NCI-H524 treated with DMSO at 0.1 percent for 48 hours (cell line): ENCODE measurements around the gene DMP1.
"Not testable (repeated sequence)": the region's sequence is repeated elsewhere in the genome, so short reads cannot be mapped to it uniquely, and the experiment has no call there.

Source experiments
- DNase-seq: peaks from one replicate; lab custom pipeline; 2025; lab: John Stamatoyannopoulos, UW

Gene DMP1

DNA sequence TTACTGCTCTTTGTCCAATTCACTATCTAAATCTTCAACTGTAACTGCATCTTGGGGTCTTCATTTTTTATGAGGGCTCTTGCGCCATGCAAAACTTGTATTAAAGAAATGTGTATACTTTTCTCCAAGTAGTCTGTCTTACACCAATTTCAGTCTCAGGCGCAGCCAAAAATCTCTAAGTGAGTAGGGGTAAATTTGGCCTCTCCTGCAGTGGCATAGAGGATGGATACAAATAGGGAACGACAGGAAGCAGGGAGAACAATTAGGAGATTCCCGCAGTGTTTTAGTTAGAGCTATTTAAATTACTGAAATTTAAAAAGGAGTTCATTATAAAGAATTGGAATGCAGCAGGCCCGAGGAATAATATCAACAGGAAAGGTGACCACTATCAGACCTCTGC lies 30.2 kb downstream of the DMP1 start:
- no peak for DNase-seq

DNA sequence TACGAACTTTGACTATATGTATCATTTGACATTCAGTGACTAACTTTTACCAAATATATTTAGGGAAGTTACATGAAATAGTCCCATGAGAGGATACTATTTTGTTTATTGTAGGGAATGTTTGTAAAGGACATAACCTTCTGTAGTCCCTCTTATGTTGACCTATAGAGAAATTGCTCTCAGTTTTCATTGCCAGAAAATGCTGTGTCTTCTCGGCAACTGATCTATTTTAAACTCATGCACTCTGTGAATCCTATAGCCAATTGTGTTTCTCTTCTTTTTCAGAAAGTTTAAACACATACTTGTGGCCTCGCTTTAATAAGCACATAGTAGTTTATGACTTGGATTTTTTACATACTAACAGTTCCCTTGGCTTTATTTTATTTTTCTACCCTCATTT lies 38.2 kb downstream of the DMP1 start:
- DNase-seq, result no peak

DNA sequence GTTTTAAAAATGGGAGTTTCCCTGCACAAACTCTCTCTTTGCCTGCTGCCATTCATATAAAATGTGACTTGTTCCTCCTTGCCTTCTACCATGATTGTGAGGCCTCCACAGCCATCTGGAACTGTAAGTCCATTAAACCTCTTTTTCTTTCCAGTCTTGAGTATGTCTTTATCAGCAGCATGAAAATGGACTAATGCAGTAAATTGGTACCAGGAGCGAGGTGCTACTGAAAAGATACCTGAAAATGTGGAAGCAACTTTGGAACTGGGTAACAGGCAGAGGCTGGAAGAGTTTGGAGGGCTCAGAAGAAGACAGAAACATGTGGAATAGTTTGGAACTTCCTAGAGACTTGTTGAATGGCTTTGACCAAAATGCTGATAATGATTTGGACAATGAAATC lies 40.9 kb downstream of the DMP1 start:
- DNase-seq, result not testable (repeated sequence)

DNA sequence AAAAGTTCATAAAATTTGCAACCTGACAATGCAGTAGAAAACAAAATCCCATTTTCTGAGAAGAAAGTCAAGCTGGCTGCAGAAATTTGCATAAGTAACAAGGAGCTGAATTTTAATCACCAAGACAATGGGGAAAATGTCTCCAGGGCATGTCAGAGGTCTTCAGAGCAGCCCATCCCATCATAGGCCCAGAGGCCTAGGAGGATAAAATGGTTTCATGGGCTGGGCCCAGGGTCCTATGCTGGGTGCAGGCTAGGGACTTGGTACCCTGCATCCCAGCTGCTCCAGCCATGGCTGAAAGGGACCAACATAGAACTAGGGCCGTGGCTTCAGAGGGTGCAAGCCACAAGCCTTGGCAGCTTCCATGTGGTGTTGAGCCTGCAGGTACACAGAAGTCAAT lies 42.0 kb downstream of the DMP1 start:
- DNase-seq, result not testable (repeated sequence)

DNA sequence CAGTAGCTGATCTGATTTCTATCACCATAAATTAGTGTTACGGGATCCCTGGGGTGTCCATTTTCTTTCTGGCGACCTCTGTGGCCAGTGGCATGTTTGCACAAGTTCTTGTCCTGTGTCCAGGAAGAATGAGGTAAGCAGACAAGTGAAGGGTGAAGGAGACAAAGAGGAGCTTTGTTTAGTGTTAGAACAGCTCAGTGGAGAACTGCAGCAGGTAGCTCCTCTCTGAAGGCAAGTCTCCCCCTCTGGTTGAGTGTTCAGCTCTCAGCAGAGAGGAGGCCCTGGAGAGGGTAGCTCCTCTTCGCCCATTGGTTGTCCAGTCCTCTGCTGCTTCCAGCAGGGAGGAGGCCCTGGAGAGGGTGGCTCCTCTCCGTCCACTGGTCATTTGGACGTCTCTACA lies 47.2 kb downstream of the DMP1 start:
- no peak for DNase-seq

DNA sequence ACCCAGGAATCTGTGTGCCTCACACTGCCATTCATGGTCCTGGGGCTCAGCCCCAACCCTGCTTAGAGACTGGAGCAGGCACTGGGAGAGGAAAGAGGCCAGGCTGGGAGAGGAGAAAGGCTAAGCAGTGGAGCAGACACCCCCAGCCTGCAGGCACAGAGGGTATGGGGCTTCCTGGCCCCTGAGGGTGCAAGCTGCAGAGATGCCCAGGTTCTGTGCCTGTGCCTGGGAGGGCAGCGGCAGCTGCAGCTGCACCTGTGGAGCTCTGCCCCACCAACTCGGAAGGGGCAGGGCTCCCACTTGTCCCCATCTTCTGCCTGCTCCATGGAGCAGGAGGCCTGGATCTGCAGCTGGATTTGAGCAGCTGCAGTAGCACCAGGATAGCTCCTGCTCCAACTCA lies 47.9 kb downstream of the DMP1 start:
- DNase-seq, result no peak

DNA sequence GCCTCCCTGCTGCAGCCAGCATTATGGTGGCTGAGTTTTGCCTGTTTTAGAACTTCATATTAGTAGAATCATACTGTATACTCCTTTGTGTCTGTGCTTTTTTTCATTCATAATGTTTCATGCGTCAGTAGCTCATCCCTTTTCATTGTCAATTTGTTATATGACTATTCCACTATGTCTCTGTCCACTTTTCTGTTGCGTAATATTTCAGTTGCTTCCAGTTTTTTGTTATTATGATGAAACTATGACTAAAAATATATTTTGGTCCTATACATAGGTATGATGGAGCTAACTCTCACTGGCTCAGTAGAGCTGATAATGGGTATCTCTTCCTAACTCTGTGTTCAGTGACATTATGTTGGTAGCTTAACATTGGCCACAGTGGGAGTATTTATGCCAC lies 48.3 kb downstream of the DMP1 start:
- DNase-seq, result no peak

DNA sequence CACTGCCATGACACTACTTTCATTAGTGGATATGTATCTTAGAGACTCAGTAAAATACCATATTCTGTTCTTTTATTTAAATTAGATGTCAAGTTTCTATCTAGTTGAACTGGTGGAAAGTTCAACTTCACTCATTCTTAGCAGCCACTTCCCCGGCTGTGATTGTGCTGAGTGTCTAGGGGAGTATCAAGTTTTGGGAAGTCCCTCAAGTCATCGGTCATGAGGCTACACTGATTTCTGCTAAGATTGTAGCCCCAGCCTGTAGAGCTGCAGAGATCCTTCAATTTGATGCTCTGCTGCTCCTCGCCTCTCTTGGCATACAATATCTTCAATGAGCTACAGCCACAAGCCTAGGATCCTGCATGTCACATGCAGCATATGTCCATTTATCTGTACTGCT lies 53.9 kb downstream of the DMP1 start:
- no peak for DNase-seq

DNA sequence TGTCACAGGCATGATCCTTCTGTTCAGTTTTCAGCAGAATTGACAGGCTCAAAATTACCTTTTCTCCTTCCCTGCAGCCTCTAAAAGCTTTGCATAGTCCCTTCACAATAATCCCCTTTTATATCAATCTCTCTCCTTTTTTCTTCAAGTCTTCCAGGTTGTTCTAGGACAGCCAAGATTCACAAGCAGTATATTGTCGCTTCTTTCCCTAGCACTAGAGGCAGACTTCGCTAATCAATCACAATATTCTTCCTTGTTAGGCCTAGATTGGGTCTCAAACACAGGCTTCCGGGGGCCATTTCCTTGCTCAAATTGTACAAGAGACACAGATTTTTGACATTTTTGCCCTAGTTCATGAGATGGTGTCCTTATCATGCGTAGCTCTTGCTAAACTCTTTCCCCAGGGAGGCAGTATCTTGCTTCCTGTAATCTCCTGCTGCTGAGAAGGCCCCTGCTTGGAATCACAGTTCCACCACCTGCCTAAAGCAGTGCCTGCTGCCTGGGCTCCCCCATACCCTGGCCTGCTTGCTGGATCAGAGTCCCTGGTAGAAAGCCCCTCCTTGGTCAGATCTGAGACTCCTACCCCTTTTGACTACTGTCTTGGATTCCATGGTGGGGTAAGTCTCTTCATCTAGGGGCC lies 57.3 kb downstream of the DMP1 start:
- DNase-seq, result no peak
